WTC11 (cell line): Measurements from ENCODE around the gene PTPRC.

Experiments
- ESRRA ChIP-seq: sonication (generic); formaldehyde crosslinking; IDR thresholded peaks from 2 replicates; pipeline ENCODE4 v1.8.1; 2022; ENCODE audit warnings: mild to moderate bottlenecking, missing genetic modification reagents, borderline replicate concordance
- JUN ChIP-seq: sonication (generic); formaldehyde crosslinking; IDR thresholded peaks from 2 replicates; pipeline ENCODE4 v1.8.0; 2023; ENCODE audit warnings: mild to moderate bottlenecking, missing genetic modification reagents
- KAT7 ChIP-seq: sonication (generic); formaldehyde crosslinking; IDR thresholded peaks from 2 replicates; pipeline ENCODE4 v1.8.1; 2023; ENCODE audit warnings: missing genetic modification reagents, mild to moderate bottlenecking, borderline replicate concordance
- NFYB ChIP-seq: sonication (generic); formaldehyde crosslinking; conservative IDR thresholded peaks from 2 replicates; pipeline ENCODE4 v1.8.0; 2022; ENCODE audit warnings: low read depth, missing genetic modification reagents
- ZBTB21 ChIP-seq: sonication (generic); formaldehyde crosslinking; IDR thresholded peaks from 2 replicates; pipeline ENCODE4 v1.8.1; 2023; ENCODE audit warnings: mild to moderate bottlenecking, missing genetic modification reagents, borderline replicate concordance
- ZNF138 ChIP-seq: sonication (generic); formaldehyde crosslinking; conservative IDR thresholded peaks from 2 replicates; pipeline ENCODE4 v1.8.1; 2022; ENCODE audit warnings: mild to moderate bottlenecking, moderate library complexity, missing genetic modification reagents
- TF ChIP-seq, protein P1 (sequence below): fragments of 200-600 bp; IDR thresholded peaks from 2 replicates; pipeline ENCODE4 v1.8.0; 2022; ENCODE audit warnings: antibody characterized with exemption
- TF ChIP-seq, protein P2 (sequence below): sonication (generic); formaldehyde crosslinking; IDR thresholded peaks from 2 replicates; pipeline ENCODE4 v1.8.1; 2022; ENCODE audit warnings: low read depth, missing genetic modification reagents, borderline replicate concordance
- TF ChIP-seq, protein P3 (sequence below): sonication (generic); formaldehyde crosslinking; IDR thresholded peaks from 2 replicates; pipeline ENCODE4 v1.8.1; 2022; ENCODE audit warnings: missing genetic modification reagents, borderline replicate concordance
- TF ChIP-seq, protein P4 (sequence below): sonication (generic); formaldehyde crosslinking; IDR thresholded peaks from 2 replicates; pipeline ENCODE4 v1.8.0; 2022; ENCODE audit warnings: mild to moderate bottlenecking, missing genetic modification reagents
- TF ChIP-seq, protein P5 (sequence below): sonication (generic); formaldehyde crosslinking; IDR thresholded peaks from 2 replicates; pipeline ENCODE4 v1.8.0; 2022; ENCODE audit warnings: mild to moderate bottlenecking, missing genetic modification reagents
- TF ChIP-seq, protein P6 (sequence below): sonication (generic); formaldehyde crosslinking; IDR thresholded peaks from 2 replicates; pipeline ENCODE4 v1.8.0; 2022; ENCODE audit warnings: mild to moderate bottlenecking, missing genetic modification reagents

DNA sequence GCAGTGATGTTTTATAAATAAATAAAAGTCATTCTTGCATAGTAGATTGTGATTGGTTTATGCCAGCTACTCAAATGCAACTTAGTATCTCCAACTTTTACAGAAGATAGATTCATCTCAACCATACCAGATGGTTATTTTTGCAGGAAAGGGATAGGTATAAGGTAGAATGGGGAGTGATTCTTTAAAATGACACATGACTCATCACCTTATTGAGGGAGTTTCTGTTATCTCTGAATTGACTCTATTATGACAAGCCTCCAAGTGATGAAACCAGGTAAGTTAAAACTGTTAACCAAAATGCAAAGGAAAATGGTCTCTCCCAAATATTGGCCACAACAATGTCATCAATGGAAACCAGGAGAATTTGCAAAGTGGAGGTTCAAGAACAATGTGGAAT, 54.5 kb downstream of the PTPRC start:
- TF ChIP-seq, protein P1, sequence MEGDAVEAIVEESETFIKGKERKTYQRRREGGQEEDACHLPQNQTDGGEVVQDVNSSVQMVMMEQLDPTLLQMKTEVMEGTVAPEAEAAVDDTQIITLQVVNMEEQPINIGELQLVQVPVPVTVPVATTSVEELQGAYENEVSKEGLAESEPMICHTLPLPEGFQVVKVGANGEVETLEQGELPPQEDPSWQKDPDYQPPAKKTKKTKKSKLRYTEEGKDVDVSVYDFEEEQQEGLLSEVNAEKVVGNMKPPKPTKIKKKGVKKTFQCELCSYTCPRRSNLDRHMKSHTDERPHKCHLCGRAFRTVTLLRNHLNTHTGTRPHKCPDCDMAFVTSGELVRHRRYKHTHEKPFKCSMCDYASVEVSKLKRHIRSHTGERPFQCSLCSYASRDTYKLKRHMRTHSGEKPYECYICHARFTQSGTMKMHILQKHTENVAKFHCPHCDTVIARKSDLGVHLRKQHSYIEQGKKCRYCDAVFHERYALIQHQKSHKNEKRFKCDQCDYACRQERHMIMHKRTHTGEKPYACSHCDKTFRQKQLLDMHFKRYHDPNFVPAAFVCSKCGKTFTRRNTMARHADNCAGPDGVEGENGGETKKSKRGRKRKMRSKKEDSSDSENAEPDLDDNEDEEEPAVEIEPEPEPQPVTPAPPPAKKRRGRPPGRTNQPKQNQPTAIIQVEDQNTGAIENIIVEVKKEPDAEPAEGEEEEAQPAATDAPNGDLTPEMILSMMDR, result no peak
- TF ChIP-seq, protein P2, sequence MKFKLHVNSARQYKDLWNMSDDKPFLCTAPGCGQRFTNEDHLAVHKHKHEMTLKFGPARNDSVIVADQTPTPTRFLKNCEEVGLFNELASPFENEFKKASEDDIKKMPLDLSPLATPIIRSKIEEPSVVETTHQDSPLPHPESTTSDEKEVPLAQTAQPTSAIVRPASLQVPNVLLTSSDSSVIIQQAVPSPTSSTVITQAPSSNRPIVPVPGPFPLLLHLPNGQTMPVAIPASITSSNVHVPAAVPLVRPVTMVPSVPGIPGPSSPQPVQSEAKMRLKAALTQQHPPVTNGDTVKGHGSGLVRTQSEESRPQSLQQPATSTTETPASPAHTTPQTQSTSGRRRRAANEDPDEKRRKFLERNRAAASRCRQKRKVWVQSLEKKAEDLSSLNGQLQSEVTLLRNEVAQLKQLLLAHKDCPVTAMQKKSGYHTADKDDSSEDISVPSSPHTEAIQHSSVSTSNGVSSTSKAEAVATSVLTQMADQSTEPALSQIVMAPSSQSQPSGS, result no peak
- TF ChIP-seq ESRRA (no peak), ZBTB21 (CRISPR knock-in tag) (no peak), NFYB (CRISPR knock-in tag) (no peak), ZNF138 (CRISPR knock-in tag) (no peak), JUN (CRISPR knock-in tag) (no peak), KAT7 (CRISPR knock-in tag) (no peak)
- TF ChIP-seq, protein P3, sequence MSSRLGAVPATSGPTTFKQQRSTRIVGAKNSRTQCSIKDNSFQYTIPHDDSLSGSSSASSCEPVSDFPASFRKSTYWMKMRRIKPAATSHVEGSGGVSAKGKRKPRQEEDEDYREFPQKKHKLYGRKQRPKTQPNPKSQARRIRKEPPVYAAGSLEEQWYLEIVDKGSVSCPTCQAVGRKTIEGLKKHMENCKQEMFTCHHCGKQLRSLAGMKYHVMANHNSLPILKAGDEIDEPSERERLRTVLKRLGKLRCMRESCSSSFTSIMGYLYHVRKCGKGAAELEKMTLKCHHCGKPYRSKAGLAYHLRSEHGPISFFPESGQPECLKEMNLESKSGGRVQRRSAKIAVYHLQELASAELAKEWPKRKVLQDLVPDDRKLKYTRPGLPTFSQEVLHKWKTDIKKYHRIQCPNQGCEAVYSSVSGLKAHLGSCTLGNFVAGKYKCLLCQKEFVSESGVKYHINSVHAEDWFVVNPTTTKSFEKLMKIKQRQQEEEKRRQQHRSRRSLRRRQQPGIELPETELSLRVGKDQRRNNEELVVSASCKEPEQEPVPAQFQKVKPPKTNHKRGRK, result no peak
- TF ChIP-seq, protein P4, sequence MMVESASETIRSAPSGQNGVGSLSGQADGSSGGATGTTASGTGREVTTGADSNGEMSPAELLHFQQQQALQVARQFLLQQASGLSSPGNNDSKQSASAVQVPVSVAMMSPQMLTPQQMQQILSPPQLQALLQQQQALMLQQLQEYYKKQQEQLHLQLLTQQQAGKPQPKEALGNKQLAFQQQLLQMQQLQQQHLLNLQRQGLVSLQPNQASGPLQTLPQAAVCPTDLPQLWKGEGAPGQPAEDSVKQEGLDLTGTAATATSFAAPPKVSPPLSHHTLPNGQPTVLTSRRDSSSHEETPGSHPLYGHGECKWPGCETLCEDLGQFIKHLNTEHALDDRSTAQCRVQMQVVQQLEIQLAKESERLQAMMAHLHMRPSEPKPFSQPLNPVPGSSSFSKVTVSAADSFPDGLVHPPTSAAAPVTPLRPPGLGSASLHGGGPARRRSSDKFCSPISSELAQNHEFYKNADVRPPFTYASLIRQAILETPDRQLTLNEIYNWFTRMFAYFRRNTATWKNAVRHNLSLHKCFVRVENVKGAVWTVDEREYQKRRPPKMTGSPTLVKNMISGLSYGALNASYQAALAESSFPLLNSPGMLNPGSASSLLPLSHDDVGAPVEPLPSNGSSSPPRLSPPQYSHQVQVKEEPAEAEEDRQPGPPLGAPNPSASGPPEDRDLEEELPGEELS, result no peak
- TF ChIP-seq, protein P5, sequence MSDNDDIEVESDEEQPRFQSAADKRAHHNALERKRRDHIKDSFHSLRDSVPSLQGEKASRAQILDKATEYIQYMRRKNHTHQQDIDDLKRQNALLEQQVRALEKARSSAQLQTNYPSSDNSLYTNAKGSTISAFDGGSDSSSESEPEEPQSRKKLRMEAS (CRISPR knock-in tag), result no peak
- TF ChIP-seq, protein P6, sequence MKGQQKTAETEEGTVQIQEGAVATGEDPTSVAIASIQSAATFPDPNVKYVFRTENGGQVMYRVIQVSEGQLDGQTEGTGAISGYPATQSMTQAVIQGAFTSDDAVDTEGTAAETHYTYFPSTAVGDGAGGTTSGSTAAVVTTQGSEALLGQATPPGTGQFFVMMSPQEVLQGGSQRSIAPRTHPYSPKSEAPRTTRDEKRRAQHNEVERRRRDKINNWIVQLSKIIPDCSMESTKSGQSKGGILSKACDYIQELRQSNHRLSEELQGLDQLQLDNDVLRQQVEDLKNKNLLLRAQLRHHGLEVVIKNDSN (CRISPR knock-in tag), result no peak
